Lower leg skin (tissue), 4 donors: Measurements from ENCODE around the gene S100G. TPM values are rescaled to one million over a fixed set of nuclear protein-coding genes. Genes with fewer than 3 reads are reported as not detected.

Source experiments
- DNase-seq, 2 donors: peaks; one replicate each; pipeline ENCODE4 v3.0.0-alpha.2; 2019; ENCODE audit warnings: low spot score in 2 of 2
- H3K4me3 ChIP-seq: fragments of 200-600 bp; sonication (generic); 2 replicates; pipeline ENCODE4 v1.5.1; 2017; ENCODE audit warnings: mild to moderate bottlenecking, low read depth; ENCODE audit not compliant: poor library complexity, severe bottlenecking
- CTCF ChIP-seq, 3 donors: fragments of 450-650 bp; IDR thresholded peaks; one replicate each; pipeline ENCODE4 v1.5.1; 2016; ENCODE audit warnings: antibody characterized with exemption in 3 of 3, mild to moderate bottlenecking in 3 of 3, moderate library complexity in 2 of 3
- POLR2A ChIP-seq, 2 donors: fragments of 450-650 bp; IDR thresholded peaks; one replicate each; pipeline ENCODE4 v1.6.1; 2016 to 2017; ENCODE audit warnings: antibody characterized with exemption in 2 of 2, mild to moderate bottlenecking in 1 of 2, moderate library complexity in 1 of 2
- WGBS, 2 donors: methylation state at CpG; one replicate each; pipeline ENCODE4 v1.1.5; 2018; 5-methylcytosine and 5-hydroxymethylcytosine counted together
- intact Hi-C: fragments of 100-400 bp; cut with DNase I; formaldehyde crosslinking; loops from one replicate; pipeline ENCODE4 v1.15.0; 2023; ENCODE audit warnings: low total_unique reads
- microRNA counts, 2 donors: library from miRNA; unstranded; fragments of <30 nt; microRNA quantifications; one replicate each; lab custom pipeline; 2016
- microRNA-seq, 2 donors: library from miRNA; unstranded; fragments of <30 nt; microRNA quantifications; one replicate each; pipeline ENCODE4, GENCODE V29; 2016; ENCODE audit warnings: borderline replicate concordance in 2 of 2, borderline number of aligned reads in 1 of 2
- total RNA-seq, 4 donors: library from RNA; depleted of rRNA; stranded (reverse); fragments of >200 nt; gene quantifications; one replicate each; pipeline ENCODE4 v1.1.0, GENCODE V29; 2016

The S100G gene
- total RNA-seq, 4 donors from 2014 or later, result not detected

GRCh38 chrX:16699389-16699788, 49.4 kb downstream of the S100G start:
- no peak overlapping the region for H3K4me3 ChIP-seq
- 84 to 90% methylated on average over 6 of the region's 6 CpGs for WGBS, 2 donors
- TF ChIP-seq CTCF (IDR thresholded peaks at IDR 0.05) (no peak), POLR2A (IDR thresholded peaks at IDR 0.05) (no peak)
- DNase-seq, result no peak
- intact Hi-C loops, result loop anchor here (10.0 kb wide), 1 partner anchor 265 kb away; no protein-coding TSS in a partner anchor

- intact Hi-C loops, result no loop called here
- TF ChIP-seq POLR2A (IDR thresholded peaks at IDR 0.05), result no peak
- no peak for TF ChIP-seq CTCF (IDR thresholded peaks at IDR 0.05)
- no peak for DNase-seq
- 85 to 86% methylated on average over 2 of the region's 2 CpGs for WGBS, 2 donors
- H3K4me3 ChIP-seq, result no peak overlapping the region
These were observed 50.8 kb downstream of the S100G start for GRCh38 chrX:16700734-16701133.

GRCh38 chrX:16702700-16703599, 53.0 kb downstream of the S100G start:
- TF ChIP-seq CTCF (IDR thresholded peaks at IDR 0.05), result no peak
- no peak for TF ChIP-seq POLR2A (IDR thresholded peaks at IDR 0.05)
- 86 to 87% methylated on average over 15 of the region's 15 CpGs for WGBS, 2 donors
- intact Hi-C loops, result no loop called here
- H3K4me3 ChIP-seq, result no peak overlapping the region
- no peak for DNase-seq

MicroRNAs within 50 kb of the gene (microRNA counts, 767-probe panel; counts per million panel counts)
- 0 to 358 counts per million in 2 donors for microRNA hsa-miR-548am-3p (lab: Ali Mortazavi, UCI)

Small RNA genes within 50 kb of the gene (microRNA-seq; reads per million reads assigned to microRNA genes)
- gene MIR548AM, result 0 reads per million in 2 donors

Other genes with a start within 250 kb of the S100G start
- 10 to 100 TPM in 2 of 4 donors, 1 to 10 TPM in 2; 6.7 to 11.1 (median 9.3) TPM for gene CTPS2, start 62.5 kb downstream of the S100G start, total RNA-seq
- gene SYAP1, start 69.5 kb downstream of the S100G start, total RNA-seq, result 10 to 100 TPM; 16.1 to 18.5 (median 16.6) TPM
- 10 to 100 TPM in 1 of 4 donors, 1 to 10 TPM in 3; 7.0 to 10.8 (median 8.9) TPM for gene TXLNG, start 136.3 kb downstream of the S100G start, total RNA-seq
- 10 to 100 TPM; 47.7 to 82.6 (median 59.1) TPM for gene RBBP7, start 220.2 kb downstream of the S100G start, total RNA-seq